NCI-H1694 treated with DMSO at 0.1 percent for 48 hours (cell line): Measurements from ENCODE around the gene MYO19.
"Not testable (repeated sequence)": the region's sequence is repeated elsewhere in the genome, so short reads cannot be mapped to it uniquely, and the experiment has no call there.

Source experiments
- DNase-seq: peaks from one replicate; lab custom pipeline; 2025; lab: John Stamatoyannopoulos, UW

Gene MYO19

DNA sequence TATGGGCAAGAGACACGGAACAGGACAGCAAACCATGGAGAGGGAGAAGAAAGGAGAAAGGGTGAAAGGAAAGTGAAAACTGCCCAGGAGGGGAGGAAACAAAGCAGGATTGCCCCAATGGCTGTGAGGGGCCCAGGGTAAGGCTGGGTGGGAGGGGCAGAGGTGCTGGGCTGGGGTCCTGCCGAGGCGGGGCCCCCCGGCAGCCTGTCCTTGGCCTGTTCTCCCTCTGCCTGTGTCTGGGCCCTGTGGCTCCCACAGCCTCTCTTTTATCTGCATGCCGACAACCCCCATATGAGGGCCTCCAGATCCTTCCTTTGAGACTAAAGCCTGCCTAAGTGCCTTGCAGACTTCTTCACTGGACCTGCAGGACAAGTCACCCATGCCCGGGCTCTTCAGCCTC, 32.7 kb downstream of the MYO19 start:
- DNase-seq: no peak

DNA sequence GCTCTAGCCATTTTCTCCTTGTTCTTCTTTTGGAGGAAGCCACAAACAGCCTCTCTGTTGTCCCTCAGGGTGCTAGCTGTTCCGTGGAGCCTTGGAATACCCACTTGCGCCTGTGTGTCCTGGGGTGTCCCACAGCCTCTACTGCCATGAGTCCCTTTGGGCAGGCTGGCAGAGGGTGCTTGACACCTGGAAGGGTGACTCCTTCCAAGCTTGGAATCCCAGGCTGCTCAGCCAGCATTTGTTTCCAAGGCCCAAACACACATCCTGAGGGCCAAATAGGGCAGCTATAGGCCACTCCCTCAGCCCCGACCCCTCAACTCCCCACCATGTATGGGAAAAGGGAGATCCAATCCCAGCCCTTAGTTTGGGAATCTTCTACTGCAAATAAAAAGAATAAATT, 33.3 kb downstream of the MYO19 start:
- no peak for DNase-seq

DNA sequence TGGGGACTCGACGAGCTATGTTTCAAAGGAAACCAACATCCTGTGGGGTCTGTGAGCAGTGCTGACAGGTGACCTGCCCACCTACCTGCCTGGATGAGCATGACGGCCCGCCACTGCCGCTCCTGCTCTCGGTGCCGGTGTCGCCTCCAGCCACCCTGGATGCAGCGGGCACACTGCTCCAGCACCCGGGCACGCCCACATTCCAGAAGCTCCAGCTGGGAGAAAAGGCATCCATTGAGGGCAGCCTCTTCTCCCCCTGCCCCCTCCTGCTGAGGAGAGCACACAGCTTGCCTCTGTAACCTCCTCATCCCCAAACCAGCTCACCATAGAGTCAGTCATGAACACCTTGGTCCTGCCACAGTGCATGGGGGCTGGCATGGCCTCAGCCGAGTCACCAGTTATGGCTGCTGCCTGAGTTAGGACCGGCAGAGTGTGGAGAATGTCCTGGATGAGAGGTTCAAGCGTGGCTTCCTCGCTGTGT, 33.9 kb downstream of the MYO19 start:
- no peak for DNase-seq

DNA sequence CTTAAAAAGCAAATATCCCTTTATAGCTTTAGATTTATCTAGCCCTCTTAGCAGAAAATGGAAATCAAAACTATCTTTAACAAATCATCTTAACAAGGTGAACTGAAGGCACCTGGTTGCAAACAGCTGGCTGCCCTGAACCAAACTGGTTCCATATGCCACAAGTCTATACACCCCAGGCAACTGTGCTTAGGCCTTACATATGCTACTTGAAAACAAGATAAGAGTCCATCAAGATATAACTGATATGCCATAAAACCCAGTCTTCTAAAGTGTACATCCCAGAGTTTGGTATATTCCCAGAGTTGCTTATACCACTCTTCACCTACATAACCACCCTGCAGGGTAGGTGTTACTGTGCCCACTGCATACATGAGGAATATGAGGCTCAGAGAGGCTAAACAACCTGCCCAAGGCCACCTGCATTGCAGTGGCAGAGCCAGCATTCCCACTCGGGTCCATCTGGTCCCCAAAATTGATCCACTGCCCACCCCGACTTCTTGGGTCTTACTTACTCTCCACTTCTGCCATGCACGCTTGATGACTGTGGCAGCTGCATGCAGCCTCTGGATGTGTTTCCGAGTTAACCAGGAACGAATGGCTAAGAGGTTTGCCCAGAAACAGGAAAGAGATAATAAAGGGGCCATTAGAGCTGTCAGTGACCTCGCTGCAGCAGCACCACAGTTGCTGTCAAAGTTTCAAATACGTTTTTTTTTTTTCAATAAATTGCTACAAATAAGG, 35.9 kb downstream of the MYO19 start:
- DNase-seq: no peak

DNA sequence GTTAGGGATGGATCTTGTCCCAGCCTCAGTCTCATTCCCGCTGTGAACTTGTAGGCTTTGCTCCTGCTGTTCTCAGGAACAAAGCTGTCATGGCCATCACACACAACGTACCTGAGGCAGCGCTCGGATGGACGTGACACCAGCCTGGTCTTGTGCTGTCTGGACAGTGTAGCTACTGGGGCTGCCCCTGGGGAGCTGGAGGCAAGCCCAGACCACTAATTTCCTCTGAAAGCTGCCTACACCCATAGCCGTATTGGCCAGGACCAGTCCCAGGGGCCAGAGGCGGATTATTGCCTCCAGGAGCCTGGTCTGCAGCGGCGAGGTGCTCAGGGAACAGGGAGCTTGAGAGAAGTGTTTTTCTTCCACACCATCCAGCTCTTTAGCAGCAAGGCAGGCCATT, 36.5 kb downstream of the MYO19 start:
- no peak for DNase-seq

DNA sequence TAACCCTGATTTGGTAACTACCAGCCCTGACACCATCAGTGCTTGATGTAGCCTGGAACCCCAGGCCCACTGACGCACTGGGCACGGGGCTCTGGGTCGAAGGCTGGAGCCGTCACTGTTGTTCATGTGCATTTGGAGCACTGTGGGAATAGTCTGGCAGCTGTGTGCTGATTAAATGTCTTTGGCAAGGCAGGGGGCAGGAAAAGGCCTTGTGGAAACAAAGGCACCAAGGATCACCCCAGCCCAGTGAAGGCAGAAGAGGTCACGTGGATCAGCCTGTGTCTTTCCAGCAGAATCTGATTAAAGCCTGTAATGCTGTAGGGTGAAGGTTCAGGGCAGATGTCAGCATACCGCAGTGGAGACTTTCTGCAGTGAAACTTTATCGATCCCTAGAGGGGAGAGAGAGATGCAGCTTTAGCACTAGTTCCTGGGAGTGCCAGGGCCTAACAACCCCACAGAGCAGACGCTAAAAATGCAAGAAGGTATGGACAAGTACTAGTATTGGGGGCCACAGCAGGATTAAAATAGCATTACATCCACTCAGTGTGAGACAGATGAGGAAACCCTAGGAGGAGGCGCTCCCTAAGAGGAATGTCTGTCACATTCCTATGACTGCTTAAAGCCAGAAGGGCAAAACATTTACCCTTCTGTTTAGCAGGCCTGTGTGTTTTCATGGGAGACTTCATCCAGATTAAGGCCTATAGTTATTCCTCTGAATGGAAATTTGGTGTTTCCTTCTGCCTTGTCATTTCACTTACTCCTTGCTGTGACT, 38.5 kb downstream of the MYO19 start:
- DNase-seq: no peak

DNA sequence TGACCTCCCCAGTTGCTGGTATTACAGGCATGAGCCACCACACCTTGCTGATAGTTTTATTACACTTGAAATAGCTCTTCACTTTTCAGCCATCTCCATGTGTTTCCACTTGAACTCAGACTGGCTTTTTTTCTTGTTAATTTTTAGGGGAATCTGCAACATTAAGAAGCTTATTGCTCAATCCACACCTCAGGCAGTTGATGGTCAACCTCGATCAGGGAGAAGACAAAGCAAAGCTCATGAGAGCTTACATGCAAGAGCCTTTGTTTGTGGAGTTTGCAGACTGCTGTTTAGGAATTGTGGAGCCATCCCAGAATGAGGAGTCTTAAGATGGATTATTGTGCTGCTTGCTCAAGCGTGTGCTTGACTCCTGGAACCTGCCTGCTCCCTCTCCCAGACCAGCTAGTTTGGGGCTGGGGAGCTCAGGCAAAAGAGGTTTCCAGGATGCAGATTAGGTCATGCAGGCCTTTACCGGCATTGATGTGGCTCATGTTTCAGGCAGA, 39.5 kb downstream of the MYO19 start:
- no peak for DNase-seq

DNA sequence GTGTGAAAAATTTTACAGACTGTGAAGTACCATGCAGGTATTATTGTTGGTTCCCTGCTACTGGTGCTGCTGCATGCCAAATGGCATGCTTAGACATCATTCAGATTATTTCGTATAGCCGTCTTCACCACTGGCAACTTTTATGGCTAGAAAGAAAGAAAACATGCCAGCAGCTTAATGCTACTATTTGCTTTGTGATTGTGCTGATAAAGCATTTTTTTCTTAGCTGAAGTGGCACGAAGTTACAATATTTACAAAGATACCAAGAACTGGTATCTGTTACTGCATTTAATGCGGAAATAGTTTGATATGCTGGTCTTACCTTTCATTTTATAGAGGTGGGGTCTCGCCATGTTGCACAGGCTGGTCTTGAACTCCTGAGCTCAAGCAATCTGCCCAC, 40.0 kb downstream of the MYO19 start:
- no peak for DNase-seq

DNA sequence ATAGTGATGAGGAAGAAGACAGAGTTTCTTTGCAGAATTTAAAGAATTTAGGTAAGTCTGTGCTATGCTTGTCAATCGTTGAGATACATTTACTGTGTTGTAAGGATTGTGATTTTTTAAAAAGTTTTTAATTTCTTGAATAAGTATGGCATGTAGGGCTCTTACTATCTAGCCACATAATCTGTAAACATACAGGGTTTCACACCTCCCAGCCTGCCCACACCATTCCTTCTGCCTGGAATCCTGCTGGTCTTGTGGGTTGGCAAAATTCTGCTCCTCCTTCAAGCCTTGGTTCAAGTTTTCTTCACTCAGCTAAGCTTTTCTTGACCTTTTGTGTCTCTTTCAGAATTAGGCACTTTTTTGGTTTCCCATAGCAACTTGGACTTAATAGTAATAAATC, 40.7 kb downstream of the MYO19 start:
- DNase-seq: no peak

DNA sequence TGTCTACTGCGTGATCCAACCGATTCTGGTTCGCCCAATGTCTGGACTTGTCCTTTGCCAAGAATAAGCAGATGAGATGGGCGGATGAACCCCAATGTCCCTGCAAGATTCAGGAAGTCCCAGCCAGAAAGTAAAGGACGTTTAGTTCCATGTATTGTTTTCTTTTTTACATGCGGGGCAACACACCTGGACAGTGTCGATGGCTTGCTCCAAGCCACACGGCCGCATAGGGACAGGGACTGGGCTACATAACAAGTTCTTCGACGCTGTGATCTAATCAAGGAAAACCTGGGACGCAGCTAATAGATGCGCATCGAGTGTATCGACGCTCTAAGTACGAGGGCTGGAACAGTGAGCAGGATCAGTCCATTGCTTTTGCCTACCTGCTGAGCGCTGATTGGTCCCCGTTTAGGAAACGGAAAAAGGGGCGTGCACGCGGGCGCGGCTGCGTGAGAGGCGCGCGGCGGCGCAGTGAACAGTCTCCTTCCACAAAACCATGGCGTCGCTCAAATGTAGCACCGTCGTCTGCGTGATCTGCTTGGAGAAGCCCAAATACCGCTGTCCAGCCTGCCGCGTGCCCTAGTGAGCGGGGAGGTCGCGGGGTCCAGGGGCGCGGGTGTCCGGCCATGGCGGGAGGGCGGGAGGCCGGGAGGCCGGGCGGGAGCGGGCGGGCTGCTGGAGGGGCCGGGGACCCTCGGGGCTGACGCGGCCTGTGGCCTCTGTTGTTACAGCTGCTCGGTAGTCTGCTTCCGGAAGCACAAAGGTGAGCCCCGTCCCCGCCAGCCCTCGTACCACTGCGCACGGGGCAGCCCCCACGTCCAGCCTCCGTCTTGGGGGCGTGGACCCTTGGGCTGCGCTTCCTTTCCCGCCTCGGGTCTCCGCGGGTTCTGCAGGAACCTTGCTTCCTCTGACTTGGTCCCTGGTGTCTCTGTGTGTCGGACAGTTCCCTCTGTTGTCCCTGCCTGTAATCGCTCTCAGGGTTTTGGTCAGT, 48.2 kb downstream of the MYO19 start, which contains the start of gene ZNHIT3:
ZNHIT3 (plus strand) TSS at position 478 of the 991 bp plus-strand sequence; CDS start at position 497, 19 bp downstream.
- DNase-seq: peak; percentile 96

DNA sequence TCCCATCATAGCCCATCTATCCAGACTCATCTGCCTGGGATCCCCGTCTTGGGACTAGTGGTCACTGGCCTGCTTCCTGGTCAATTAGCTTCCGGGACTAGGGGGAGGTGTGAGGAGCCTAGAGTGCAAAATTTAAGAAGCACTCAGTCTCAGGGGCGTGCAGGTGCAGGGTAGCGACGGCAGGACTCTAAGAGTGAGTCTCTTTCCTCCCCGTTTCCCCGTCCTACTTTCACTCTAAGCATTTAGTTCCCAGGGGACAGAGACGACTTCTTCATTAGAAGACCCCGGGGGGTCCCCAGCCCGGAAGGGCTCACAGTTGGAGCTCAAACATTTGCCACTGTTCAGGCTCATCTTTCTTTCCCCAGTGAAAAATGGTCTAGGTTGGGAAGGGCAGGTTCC, 48.9 kb downstream of the MYO19 start:
- no peak for DNase-seq

DNA sequence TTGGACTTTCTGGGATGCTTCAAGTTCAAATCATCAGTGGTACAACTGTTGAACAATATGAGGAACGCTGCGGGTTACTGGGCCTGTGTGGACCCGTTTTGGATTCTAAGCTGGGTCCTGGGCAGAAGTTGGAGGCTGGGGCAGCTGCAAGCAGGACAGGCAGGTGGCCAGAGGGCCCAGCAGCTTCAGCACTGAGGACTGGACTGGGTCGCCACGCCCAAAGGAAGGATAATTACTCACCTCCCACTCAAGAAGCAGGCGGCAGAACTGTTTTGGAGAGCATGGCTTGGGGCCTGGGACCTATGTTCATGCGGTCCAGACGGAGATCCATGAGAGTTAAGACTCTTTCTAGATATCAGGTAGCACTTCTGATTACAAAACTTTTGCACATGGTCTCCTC, 49.6 kb downstream of the MYO19 start:
- no peak for DNase-seq

DNA sequence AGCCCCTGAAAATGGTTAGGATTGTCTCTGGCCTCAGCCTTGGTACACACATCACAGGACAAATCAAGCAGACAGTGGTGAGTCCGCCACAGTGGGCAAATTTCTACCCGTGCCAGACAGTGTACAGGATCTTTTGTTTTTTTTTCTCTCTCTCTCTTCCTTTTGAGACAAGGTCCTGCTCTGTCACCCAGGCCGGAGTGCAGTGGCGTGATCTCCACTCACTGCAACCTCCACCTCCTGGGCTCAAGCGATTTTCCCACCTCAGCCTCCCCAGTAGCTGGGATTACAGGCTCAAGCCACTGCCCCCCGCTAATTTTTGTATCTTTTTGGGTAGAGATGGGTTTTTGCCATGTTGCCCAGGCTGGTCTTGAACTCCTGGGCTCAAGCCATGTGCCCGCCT, 50.6 kb downstream of the MYO19 start:
- not testable (repeated sequence) for DNase-seq

DNA sequence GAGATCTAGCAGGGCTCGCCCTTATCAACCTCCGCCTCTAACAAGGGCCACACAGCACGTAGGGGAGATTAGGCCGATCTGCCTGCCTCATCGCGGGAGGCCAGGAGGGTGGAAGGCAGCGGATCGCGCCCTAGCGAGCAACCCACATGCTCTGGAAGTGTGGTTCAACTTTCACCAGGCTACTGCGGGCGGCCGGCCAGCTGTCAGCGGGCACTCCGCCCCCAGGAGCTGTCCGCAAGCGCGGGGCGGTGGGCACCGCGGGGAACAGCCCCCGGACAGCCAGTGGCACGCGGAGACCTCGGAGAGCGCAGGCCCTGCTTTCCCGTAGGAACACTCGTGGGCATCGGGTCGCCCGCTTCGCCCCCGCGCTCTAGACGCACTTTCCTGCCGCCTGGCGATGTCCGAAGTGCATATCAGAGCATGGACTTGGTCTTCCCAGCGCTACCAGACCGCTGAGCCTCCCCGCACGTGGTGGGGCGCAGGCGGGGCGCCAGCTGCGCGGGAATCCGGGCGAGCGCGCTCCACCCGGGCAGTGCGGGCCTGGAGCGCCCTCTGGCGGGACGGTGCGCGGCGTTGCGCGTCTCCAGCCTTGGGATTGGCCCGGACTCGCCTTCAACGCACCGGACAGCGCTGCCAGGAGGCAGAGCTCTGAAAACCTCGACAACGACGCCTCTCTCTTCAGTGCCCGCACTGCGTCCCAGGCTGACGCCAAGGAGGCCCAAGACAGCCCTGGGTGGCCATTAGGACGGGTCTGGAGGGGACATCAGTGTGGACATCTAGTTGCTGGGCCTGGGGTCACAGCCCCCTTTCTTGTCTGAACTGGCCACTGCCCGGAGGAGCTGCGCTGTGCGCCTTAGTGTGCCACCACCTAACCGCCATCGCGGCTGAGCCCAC, 51.8 kb downstream of the MYO19 start:
- peak; percentile 38 for DNase-seq

DNA sequence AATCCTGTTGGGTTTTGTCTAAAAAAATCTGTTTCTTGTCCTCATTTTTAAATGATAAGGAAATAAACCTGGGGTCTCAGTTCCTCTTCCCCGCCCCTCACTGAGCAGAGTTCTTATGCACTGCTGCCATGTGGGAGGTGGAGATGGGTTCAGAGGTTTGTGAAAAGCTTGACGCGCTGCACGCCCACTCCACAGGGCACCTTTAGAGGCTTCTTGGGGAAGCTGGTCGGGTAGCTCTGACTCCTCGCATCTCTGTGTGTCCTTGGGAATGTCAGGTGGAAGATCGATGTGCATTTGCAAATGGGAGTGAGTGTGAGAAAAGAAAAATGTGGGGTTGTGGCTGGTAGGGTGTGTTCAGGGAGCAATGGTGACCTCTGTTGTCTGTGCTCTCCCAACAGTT, 52.8 kb downstream of the MYO19 start:
- no peak for DNase-seq

DNA sequence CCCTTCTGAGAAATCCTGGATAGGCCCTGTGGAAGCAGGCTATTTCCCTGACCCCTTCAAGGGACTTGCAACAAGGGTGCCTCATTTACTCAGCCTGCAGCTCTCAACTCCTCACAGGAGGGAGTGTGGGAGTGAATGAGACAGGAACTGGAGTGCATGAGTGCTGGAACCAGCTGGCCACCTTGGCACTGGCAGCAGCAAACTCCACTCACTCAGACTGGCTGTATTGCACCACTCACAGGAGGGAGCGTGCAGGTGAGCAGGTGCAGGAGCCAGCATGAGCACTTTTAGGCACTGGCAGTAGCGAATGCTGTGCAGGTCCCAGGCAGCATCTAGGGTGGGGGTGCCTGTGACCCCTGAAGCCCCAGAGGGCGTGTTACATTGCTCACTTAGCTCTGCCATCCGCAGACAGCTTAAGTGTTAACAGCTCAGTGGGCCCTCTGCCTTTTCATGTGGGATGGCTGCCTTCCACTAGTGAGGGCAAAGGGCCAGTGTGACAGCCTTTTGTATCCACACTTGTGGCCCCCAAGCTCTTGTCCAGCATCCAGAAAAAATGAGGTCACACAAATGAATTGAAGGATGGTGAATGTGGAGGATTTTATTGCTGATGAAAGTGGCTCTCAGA, 59.2 kb downstream of the MYO19 start:
- no peak for DNase-seq

DNA sequence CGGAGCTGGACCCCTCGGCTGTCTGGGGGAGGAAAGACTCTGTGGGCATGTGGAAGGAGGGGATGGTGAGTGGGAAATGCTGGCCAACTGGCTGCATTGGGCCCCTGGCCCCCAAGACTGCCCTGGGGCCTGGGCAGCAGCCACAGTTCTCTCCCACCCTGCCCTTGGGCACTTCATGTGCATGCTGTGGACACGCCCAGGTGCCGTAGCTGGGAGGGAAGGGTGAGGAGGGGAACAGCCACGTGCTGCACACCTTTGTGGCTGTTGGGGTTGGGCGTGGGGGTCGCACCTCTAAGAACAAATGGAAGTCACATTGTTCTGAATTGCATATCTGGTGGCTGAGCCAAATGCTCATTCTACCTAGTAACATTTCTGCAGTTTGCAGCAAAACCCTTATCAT, 60.1 kb downstream of the MYO19 start:
- no peak for DNase-seq

DNA sequence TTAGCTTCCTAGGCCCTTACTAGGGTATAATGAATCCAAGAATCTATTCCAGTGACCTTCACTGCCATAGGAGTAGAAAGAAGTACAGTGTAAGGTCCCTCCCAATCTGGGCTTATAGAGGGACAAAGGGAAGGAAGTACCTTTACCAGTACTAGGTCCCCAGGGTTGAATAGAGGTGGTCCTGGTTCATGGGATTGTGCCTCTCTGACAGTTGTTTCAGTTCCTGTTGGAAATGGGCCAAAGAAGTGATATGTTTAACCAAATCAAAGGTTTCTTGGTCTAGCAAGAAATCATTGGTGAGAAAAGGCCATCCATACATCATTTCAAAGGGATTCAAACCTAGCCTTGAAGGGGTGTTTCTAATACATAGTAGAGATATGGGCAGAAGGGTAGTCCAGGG, 64.2 kb downstream of the MYO19 start:
- DNase-seq: no peak

DNA sequence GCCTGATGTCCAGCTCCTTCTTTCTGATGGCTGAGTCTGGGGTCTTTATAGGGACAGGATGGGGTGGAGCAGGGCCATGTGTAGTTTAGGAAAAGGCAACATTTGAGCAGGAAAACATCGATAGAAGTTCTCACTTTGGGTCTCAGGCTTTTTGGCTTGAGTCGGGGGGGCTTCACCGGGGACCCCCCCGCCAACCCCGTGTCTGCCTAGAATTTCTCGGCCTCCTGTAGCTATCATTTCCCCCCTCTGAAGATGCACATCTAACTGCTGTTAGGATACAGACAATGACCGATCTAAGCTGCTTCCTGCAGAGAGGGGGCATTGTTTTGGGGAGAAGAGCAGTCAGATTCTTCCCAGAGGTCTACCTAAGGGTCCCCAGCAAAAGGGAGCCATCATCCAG, 64.9 kb downstream of the MYO19 start:
- DNase-seq: no peak

DNA sequence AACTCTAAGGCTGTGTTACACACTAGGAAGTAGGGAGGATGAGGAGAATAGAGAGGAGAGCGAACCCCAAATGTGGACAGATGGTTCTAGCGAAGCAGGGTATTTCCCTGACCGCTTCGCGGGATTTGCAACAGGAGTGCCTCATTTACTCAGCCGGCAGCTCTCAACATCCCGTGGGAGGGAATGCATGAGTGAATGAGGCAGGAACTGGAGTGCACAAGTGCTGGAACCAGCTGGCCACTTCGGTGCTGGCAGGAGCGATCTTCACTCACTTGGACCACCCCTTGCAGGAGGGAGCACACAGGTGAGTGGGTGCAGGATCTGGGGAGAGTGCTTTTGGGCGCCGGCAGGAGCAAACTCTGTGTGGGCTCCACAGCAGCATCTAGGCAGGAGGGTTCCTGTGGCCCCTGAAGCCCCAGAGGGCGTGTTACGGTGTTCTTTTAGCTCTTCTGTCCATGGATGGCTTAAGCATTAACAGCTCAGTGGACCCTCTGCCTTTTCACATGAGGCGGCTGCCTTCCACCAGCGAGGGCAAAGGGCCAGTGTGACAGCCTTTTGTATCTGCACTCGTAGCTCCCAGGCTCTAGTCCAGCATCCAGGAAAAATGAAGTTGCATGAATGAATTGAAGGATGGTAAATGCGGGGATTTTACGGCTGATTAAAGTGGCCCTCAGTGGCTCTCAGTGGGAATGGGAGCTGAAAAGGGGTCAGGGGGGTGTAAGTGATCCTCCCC, 65.6 kb downstream of the MYO19 start:
- DNase-seq: no peak
